ENCODE measurements around the gene TEX14. TPM values are rescaled to one million over a fixed set of nuclear protein-coding genes. Genes with fewer than 3 reads are reported as not detected.
A peak's percentile ranks its signal among the peaks of the same experiment; 100 is the strongest.

TEX14 gene
- total and polyA plus RNA-seq, 4 experiments from 2014 or later, result 1.3 to 1.6 TPM; not detected in 2

DNA sequence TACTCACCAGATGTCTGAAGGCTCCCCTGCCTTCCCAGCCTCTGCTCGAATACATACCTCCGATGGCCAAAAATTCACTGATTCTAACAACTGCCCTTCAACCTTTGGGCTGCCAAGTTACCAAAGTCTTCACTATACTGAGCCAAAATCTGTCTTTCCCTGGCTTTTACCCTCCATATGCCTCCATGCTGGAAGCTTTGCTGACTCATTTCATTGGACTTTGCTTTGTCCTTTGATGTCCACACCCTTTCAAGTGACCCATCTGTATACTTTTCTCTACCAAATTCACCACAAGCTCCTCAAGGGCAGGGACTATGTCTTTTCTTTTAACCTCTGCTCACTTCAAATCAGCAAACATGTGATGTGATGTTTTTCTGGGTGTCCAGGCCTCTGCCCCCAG lies 156.4 kb downstream of the TEX14 start:
- H3K9me3 ChIP-seq (ENCODE audit: control insufficient read depth in 1 of 2, low read length in 2 of 2), result no peaks in the 10 kb centered on the region
- H3K4me3 ChIP-seq (ENCODE audit: low read length in 2 of 2), result no peak overlapping the region
- H3K4me1 ChIP-seq (ENCODE audit: insufficient read depth, low read length), result peaks cover 11% of the 10 kb centered on the region
- POLR2A ChIA-PET (ENCODE audit: partially characterized antibody), result interaction anchor here (0.6 kb wide), 1 partner anchor 11 kb away, joined by 3 read pairs; no protein-coding TSS in a partner anchor
- no peak overlapping the region for H3K27ac Mint-ChIP-seq
- peaks cover 0 to 5% of the 10 kb centered on the region in 2 donors for H3K27me3 Mint-ChIP-seq
- no peak for DNase-seq
- H3K4me1 Mint-ChIP-seq, result peaks cover 0 to 4% (median 0%) of the 10 kb centered on the region in 4 donors
- H3K36me3 ChIP-seq (ENCODE audit: insufficient read depth, low read length), result no peaks in the 10 kb centered on the region
- H3K4me3 Mint-ChIP-seq, result no peak overlapping the region
- H3K9me3 Mint-ChIP-seq, result no peaks in the 10 kb centered on the region
- H3K27me3 ChIP-seq (ENCODE audit: insufficient read depth, low read length), result no peaks in the 10 kb centered on the region
- intact Hi-C loops (cut with micrococcal nuclease), result no loop called here
- no peaks in the 10 kb centered on the region for H3K36me3 Mint-ChIP-seq
- CTCF ChIA-PET (ENCODE audit: partially characterized antibody), result interaction anchor here (1.0 to 1.2 kb wide), 3 partner anchors 15 to 468 kb away, joined by 3 read pairs; no protein-coding TSS in a partner anchor
- no peak overlapping the region for H3K27ac ChIP-seq (ENCODE audit: low read depth, low read length)

GRCh38 chr17:58534901-58535421 lies 156.9 kb downstream of the TEX14 start:
- H3K9me3 Mint-ChIP-seq, result no peaks in the 10 kb centered on the region
- intact Hi-C loops (cut with micrococcal nuclease), result no loop called here
- no peak overlapping the region for H3K4me3 ChIP-seq (ENCODE audit: low read length in 2 of 2)
- H3K4me1 Mint-ChIP-seq, result peaks cover 0 to 4% (median 0%) of the 10 kb centered on the region in 4 donors
- H3K4me3 Mint-ChIP-seq, result peak overlapping the region in 1 of 8 donors; percentile 25
- H3K27ac ChIP-seq (ENCODE audit: low read depth, low read length), result no peak overlapping the region
- ChIA-PET POLR2A (ENCODE audit: partially characterized antibody) (no interaction called here), CTCF (ENCODE audit: partially characterized antibody) (interaction anchor here (1.0 to 1.2 kb wide), 3 partner anchors 15 to 468 kb away, joined by 3 read pairs; no protein-coding TSS in a partner anchor)
- no peaks in the 10 kb centered on the region for H3K27me3 ChIP-seq (ENCODE audit: insufficient read depth, low read length)
- H3K4me1 ChIP-seq (ENCODE audit: insufficient read depth, low read length), result peaks cover 11% of the 10 kb centered on the region
- H3K36me3 ChIP-seq (ENCODE audit: insufficient read depth, low read length), result no peaks in the 10 kb centered on the region
- H3K27ac Mint-ChIP-seq, result no peak overlapping the region
- H3K9me3 ChIP-seq (ENCODE audit: control insufficient read depth in 1 of 2, low read length in 2 of 2), result no peaks in the 10 kb centered on the region
- no peak for DNase-seq
- H3K27me3 Mint-ChIP-seq, result peaks cover 0 to 6% of the 10 kb centered on the region in 2 donors
- no peaks in the 10 kb centered on the region for H3K36me3 Mint-ChIP-seq

- Mint-ChIP-seq H3K4me3 (no peak overlapping the region), H3K4me1 (peaks cover 0 to 4% (median 0%) of the 10 kb centered on the region in 4 donors), H3K27ac (no peak overlapping the region), H3K9me3 (no peaks in the 10 kb centered on the region), H3K36me3 (no peaks in the 10 kb centered on the region), H3K27me3 (peaks cover 0 to 6% of the 10 kb centered on the region in 2 donors)
- POLR2A ChIA-PET (ENCODE audit: partially characterized antibody), result interaction anchor here (1.2 kb wide), 1 partner anchor 16 kb away, joined by 4 read pairs; no protein-coding TSS in a partner anchor
- intact Hi-C loops (cut with micrococcal nuclease), result no loop called here
- CTCF ChIA-PET (ENCODE audit: partially characterized antibody), result interaction anchor here (1.0 to 1.2 kb wide), 3 partner anchors 14 to 469 kb away, joined by 3 read pairs; no protein-coding TSS in a partner anchor
- peaks cover 11% of the 10 kb centered on the region for H3K4me1 ChIP-seq (ENCODE audit: insufficient read depth, low read length)
- H3K36me3 ChIP-seq (ENCODE audit: insufficient read depth, low read length), result no peaks in the 10 kb centered on the region
- H3K27ac ChIP-seq (ENCODE audit: low read depth, low read length), result no peak overlapping the region
- no peaks in the 10 kb centered on the region for H3K9me3 ChIP-seq (ENCODE audit: control insufficient read depth in 1 of 2, low read length in 2 of 2)
- no peak overlapping the region for H3K4me3 ChIP-seq (ENCODE audit: low read length in 2 of 2)
- no peak for DNase-seq
- H3K27me3 ChIP-seq (ENCODE audit: insufficient read depth, low read length), result no peaks in the 10 kb centered on the region
These were observed 157.5 kb downstream of the TEX14 start for GRCh38 chr17:58534331-58534730.

DNA sequence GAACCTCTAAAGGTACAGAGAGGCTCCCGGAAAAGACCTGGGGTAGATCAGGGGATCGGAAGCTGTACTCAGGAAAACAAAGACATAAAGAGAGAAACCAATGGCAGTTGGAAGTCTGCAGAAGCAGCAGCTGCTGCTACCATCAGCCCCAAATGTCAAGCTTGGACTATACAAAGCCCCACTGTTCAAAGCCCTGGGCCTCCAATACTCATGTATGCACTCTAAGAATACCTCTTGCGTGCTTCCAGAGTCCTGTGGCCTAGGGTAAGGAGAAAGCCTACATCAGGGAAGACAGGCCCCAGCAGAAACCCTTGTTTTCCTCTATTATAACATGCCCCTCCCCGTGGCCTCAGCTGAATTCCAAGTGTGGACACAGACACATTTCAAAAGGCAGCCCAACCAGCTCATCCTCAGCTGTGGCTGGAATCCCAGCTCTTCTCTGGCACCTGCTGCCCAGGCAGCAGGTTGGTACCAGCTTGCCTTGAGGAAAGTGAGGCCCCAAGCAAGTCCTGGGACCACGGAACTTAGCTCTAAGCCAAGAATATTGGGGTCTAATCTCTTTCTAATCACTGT lies 158.1 kb downstream of the TEX14 start:
- peaks cover 11% of the 10 kb centered on the region for H3K4me1 ChIP-seq (ENCODE audit: insufficient read depth, low read length)
- ChIA-PET POLR2A (ENCODE audit: partially characterized antibody) (interaction anchor here (1.2 kb wide), 1 partner anchor 15 kb away, joined by 4 read pairs; no protein-coding TSS in a partner anchor), CTCF (ENCODE audit: partially characterized antibody) (interaction anchor here (1.0 to 2.7 kb wide), 2 partner anchors 15 to 45 kb away, joined by 3 to 11 read pairs; no protein-coding TSS in a partner anchor)
- no peak for DNase-seq
- no peaks in the 10 kb centered on the region for H3K27me3 ChIP-seq (ENCODE audit: insufficient read depth, low read length)
- no peak overlapping the region for H3K4me3 ChIP-seq (ENCODE audit: low read length in 2 of 2)
- no peaks in the 10 kb centered on the region for H3K9me3 Mint-ChIP-seq
- H3K27ac Mint-ChIP-seq, result no peak overlapping the region
- no peaks in the 10 kb centered on the region for H3K36me3 ChIP-seq (ENCODE audit: insufficient read depth, low read length)
- no peak overlapping the region for H3K27ac ChIP-seq (ENCODE audit: low read depth, low read length)
- peaks cover 0 to 6% of the 10 kb centered on the region in 2 donors for H3K27me3 Mint-ChIP-seq
- H3K36me3 Mint-ChIP-seq, result no peaks in the 10 kb centered on the region
- H3K9me3 ChIP-seq (ENCODE audit: control insufficient read depth in 1 of 2, low read length in 2 of 2), result no peaks in the 10 kb centered on the region
- H3K4me1 Mint-ChIP-seq, result peaks cover 0 to 4% (median 0%) of the 10 kb centered on the region in 4 donors
- H3K4me3 Mint-ChIP-seq, result peak overlapping the region in 1 of 8 donors; percentile 67
- intact Hi-C loops (cut with micrococcal nuclease), result no loop called here

- POLR2A ChIA-PET (ENCODE audit: partially characterized antibody), result interaction anchor here (1.0 to 4.9 kb wide), 3 partner anchors 14 to 99 kb away, joined by 3 to 30 read pairs (median 5); no protein-coding TSS in a partner anchor
- intact Hi-C loops (cut with micrococcal nuclease), result loop anchor here (1.0 kb wide), 1 partner anchor 14 kb away; no protein-coding TSS in a partner anchor
- Mint-ChIP-seq H3K9me3 (no peaks in the 10 kb centered on the region), H3K36me3 (no peaks in the 10 kb centered on the region), H3K4me3 (peak overlapping the region in 7 of 8 donors; percentile 48 to 75 (median 72)), H3K4me1 (peaks cover 0 to 4% (median 0%) of the 10 kb centered on the region in 4 donors), H3K27me3 (peaks cover 0 to 5% of the 10 kb centered on the region in 2 donors), H3K27ac (peak overlapping the region in 1 of 7 donors; percentile 53)
- no peaks in the 10 kb centered on the region for H3K9me3 ChIP-seq (ENCODE audit: control insufficient read depth in 1 of 2, low read length in 2 of 2)
- H3K27ac ChIP-seq (ENCODE audit: low read depth, low read length), result no peak overlapping the region
- H3K4me1 ChIP-seq (ENCODE audit: insufficient read depth, low read length), result peaks cover 11% of the 10 kb centered on the region
- no peak overlapping the region for H3K4me3 ChIP-seq (ENCODE audit: low read length in 2 of 2)
- CTCF ChIA-PET (ENCODE audit: partially characterized antibody), result interaction anchor here (2.7 kb wide), 1 partner anchor 14 kb away, joined by 11 read pairs; no protein-coding TSS in a partner anchor
- no peaks in the 10 kb centered on the region for H3K27me3 ChIP-seq (ENCODE audit: insufficient read depth, low read length)
- no peaks in the 10 kb centered on the region for H3K36me3 ChIP-seq (ENCODE audit: insufficient read depth, low read length)
- DNase-seq, result no peak
These were observed 159.3 kb downstream of the TEX14 start for GRCh38 chr17:58532555-58532951.

DNA sequence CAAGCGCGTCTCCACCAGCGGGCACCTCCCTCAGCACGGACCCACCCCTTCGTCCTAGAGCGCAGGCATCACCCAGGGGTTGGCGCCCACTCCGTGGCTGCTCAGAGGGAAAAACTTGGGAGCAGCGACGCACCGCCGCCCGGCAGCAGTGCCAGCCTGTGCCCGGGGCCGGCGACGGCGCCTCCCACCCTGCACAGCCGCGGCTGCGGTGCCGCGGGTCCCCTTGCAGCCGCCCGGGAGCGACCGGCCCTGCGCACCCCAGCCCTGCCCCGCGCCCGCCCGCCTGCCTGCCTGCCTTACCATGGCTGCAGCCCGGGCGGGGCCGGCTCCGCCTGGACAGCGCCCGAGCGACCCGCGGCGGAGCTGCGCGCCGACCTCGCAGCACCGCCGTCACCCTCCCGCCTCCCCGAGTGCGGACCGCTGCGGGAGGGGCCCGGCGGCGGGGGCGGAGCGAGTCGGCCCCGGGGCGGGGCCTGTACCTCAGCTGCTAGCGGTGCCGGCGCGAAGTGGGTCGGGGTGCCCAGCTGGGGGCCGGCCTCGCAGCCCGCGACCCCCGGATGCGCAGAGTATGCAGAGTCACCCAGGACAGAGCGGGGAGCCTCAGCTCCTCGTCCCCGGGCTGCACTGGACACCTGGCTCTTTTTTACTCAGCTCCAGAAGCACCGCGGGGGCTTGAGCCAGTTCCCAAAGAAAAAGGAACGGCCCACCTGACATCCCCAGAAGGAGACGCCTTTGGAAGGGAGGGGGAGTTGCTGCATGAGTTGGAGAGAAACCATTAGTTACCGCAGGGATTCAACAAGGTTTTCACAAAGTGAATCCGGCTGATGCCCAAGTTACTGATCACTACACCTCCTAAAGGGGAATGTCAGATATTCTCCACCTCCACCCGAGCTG lies 159.9 kb downstream of the TEX14 start:
- Histone ChIP-seq H3K36me3 (ENCODE audit: insufficient read depth, low read length) (no peaks in the 10 kb centered on the region), H3K4me1 (ENCODE audit: insufficient read depth, low read length) (peaks cover 11% of the 10 kb centered on the region), H3K4me3 (ENCODE audit: low read length in 2 of 2) (peak overlapping the region in 1 of 2 donors; percentile 33), H3K9me3 (ENCODE audit: control insufficient read depth in 1 of 2, low read length in 2 of 2) (no peaks in the 10 kb centered on the region), H3K27me3 (ENCODE audit: insufficient read depth, low read length) (no peaks in the 10 kb centered on the region), H3K27ac (ENCODE audit: low read depth, low read length) (no peak overlapping the region)
- Mint-ChIP-seq H3K9me3 (no peaks in the 10 kb centered on the region), H3K27ac (peak overlapping the region in 1 of 7 donors; percentile 42), H3K27me3 (peaks cover 0 to 5% of the 10 kb centered on the region in 2 donors), H3K4me1 (peaks cover 0 to 4% (median 0%) of the 10 kb centered on the region in 4 donors), H3K36me3 (no peaks in the 10 kb centered on the region), H3K4me3 (peak overlapping the region; percentile 61 to 75 (median 70))
- CTCF ChIA-PET (ENCODE audit: partially characterized antibody), result interaction anchor here (2.7 kb wide), 1 partner anchor 13 kb away, joined by 11 read pairs; no protein-coding TSS in a partner anchor
- POLR2A ChIA-PET (ENCODE audit: partially characterized antibody), result interaction anchor here (1.0 to 4.9 kb wide), 4 partner anchors 13 to 100 kb away, joined by 3 to 30 read pairs (median 8); partner anchors contain the start of gene MTMR4
- peak in 4 of 5 donors; percentile 55 to 64 (median 60) for DNase-seq
- intact Hi-C loops (cut with micrococcal nuclease), result loop anchor here (1.0 kb wide), 1 partner anchor 14 kb away; no protein-coding TSS in a partner anchor
